Naive thymus-derived CD4-positive, alpha-beta T cell (primary cell): ENCODE measurements around the gene PXYLP1. TPM values are rescaled to one million over a fixed set of nuclear protein-coding genes. Genes with fewer than 3 reads are reported as not detected.

ENCODE experiments used
- ATAC-seq: fragments of 150-1000 bp; cut with Tn5 transposase; 2 replicates; pipeline ENCODE4 v1.10.0; 2021; ENCODE audit warnings: mild to moderate bottlenecking, moderate library complexity
- CTCF ChIA-PET: fragments of 350-600 bp; sonication (Branson Sonifier 250); formaldehyde crosslinking; loops from one replicate; lab custom pipeline; 2021; ENCODE audit warnings: antibody characterized with exemption; lab: Charles Lee
- POLR2A ChIA-PET: fragments of 350-600 bp; sonication (Branson Sonifier 250); formaldehyde crosslinking; loops from one replicate; lab custom pipeline; 2021; ENCODE audit warnings: antibody characterized with exemption, inconsistent platforms; lab: Charles Lee
- DNase-seq, 9 donors: peaks; one replicate each; pipeline versions ENCODE4 v3.0.0 to v3.0.0-alpha.2; 2020 to 2022; ENCODE audit warnings: mixed read lengths in 1 of 9
- H3K27ac ChIP-seq: one replicate; pipeline ENCODE4 v1.7.0; 2013; ENCODE audit warnings: mild to moderate bottlenecking, low read depth, low read length, moderate library complexity
- H3K27me3 ChIP-seq, 2 donors: one replicate each; pipeline ENCODE4 v1.7.0; 2013; ENCODE audit warnings: low read length in 2 of 2, mild to moderate bottlenecking in 2 of 2, moderate library complexity in 2 of 2; ENCODE audit not compliant: control insufficient read depth in 2 of 2, insufficient read depth in 2 of 2
- H3K36me3 ChIP-seq, 3 experiments: 1 replicate in 2 of 3; 2 replicates in 1 of 3; pipeline ENCODE4 v1.7.0; 2013; ENCODE audit warnings: low read length in 3 of 3, mild to moderate bottlenecking in 3 of 3, moderate library complexity in 1 of 3; ENCODE audit not compliant: insufficient read depth in 3 of 3, control insufficient read depth in 2 of 3
- H3K4me1 ChIP-seq, 2 donors: one replicate each; pipeline ENCODE4 v1.7.0; 2013; ENCODE audit warnings: low read length in 2 of 2, mild to moderate bottlenecking in 2 of 2, moderate library complexity in 1 of 2; ENCODE audit not compliant: control insufficient read depth in 2 of 2, insufficient read depth in 2 of 2
- H3K4me3 ChIP-seq: 2 replicates; pipeline ENCODE4 v1.7.0; 2013; ENCODE audit warnings: mild to moderate bottlenecking, low read length
- H3K9me3 ChIP-seq, 3 experiments: 1 replicate in 2 of 3; 2 replicates in 1 of 3; pipeline ENCODE4 v1.7.0; 2013; ENCODE audit warnings: low read length in 3 of 3; ENCODE audit not compliant: control insufficient read depth in 2 of 3
- H3K27ac Mint-ChIP-seq, 9 donors: one replicate each; pipeline ENCODE4 v1.8.0; 2020 to 2022; ENCODE audit warnings: mixed read lengths in 9 of 9, mild to moderate bottlenecking in 8 of 9, moderate library complexity in 5 of 9, inconsistent platforms in 2 of 9
- H3K27me3 Mint-ChIP-seq, 5 donors: one replicate each; pipeline ENCODE4 v1.8.0; 2021 to 2022; ENCODE audit warnings: mixed read lengths in 5 of 5, mild to moderate bottlenecking in 1 of 5
- H3K36me3 Mint-ChIP-seq, 5 donors: one replicate each; pipeline ENCODE4 v1.8.0; 2020 to 2022; ENCODE audit warnings: mixed read lengths in 5 of 5, mild to moderate bottlenecking in 3 of 5, inconsistent platforms in 1 of 5
- H3K4me1 Mint-ChIP-seq, 7 donors: one replicate each; pipeline ENCODE4 v1.8.0; 2020 to 2022; ENCODE audit warnings: mixed read lengths in 7 of 7, mild to moderate bottlenecking in 3 of 7, inconsistent platforms in 1 of 7
- H3K4me3 Mint-ChIP-seq, 10 donors: one replicate each; pipeline ENCODE4 v1.8.0; 2020 to 2022; ENCODE audit warnings: mild to moderate bottlenecking in 10 of 10, mixed read lengths in 10 of 10, moderate library complexity in 6 of 10, inconsistent platforms in 2 of 10
- H3K9me3 Mint-ChIP-seq, 11 donors: one replicate each; pipeline ENCODE4 v1.8.0; 2020 to 2022; ENCODE audit warnings: mixed read lengths in 11 of 11, mild to moderate bottlenecking in 4 of 11, inconsistent platforms in 1 of 11, moderate library complexity in 1 of 11
- intact Hi-C, 2 donors: fragments of 100-400 bp; cut with micrococcal nuclease; formaldehyde crosslinking; loops; one replicate each; pipeline ENCODE4 v1.15.1; 2023
- polyA plus RNA-seq, 2 donors: library from polyadenylated mRNA; unstranded; fragments of 300-500 nt; fragmentation: Illumina TruSeq; gene quantifications; one replicate each; pipeline ENCODE4 v1.2.3, GENCODE V29; 2021
- total RNA-seq, 6 experiments: library from RNA in 5 of 6; stranded (reverse) in 5 of 6; gene quantifications; 1 replicate in 5 of 6; 2 replicates in 1 of 6; pipeline ENCODE4 v1.2.3 and lab custom pipeline; 2021 to 2026

The PXYLP1 gene
- total and polyA plus RNA-seq, 7 experiments from 2014 or later: 15.8 to 40.9 (median 23.2) TPM

DNA sequence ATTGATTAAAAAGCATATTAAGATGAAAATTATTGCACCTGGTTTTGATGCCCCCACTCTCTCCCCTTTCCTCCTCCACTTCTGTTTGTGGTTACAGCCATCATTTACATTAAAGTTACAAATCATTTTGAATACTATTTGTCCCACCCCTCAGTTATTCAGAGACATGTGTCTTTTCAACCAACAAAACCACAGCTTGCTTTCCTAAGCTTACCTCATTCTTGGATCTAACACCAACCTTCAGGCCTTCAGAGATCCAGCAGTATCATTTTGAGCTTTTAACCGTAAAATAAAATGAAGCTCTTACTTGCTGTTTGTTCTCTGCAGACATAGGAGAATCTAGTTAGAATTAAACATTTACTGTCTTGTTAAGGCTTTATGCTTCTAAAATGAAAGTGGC, 4.7 kb downstream of the PXYLP1 start:
- intact Hi-C loops: loop anchor here in 1 of 2 donors (10.0 kb wide), 1 partner anchor 318 kb away; no protein-coding TSS in a partner anchor
- Histone ChIP-seq H3K4me1 (peaks cover 5 to 60% of the 10 kb centered on the region in 2 donors), H3K27me3 (no peaks in the 10 kb centered on the region), H3K4me3 (no peak overlapping the region), H3K9me3 (no peaks in the 10 kb centered on the region), H3K27ac (no peak overlapping the region), H3K36me3 (peaks cover 0 to 7% (median 0%) of the 10 kb centered on the region in 3 experiments)
- POLR2A ChIA-PET: interaction anchor here (0.9 to 31.2 kb wide), 8 partner anchors 13 to 76 kb away, joined by 3 to 516 read pairs (median 6); no protein-coding TSS in a partner anchor
- CTCF ChIA-PET: interaction anchor here (0.7 to 7.5 kb wide), 9 partner anchors 9 to 216 kb away, joined by 3 to 76 read pairs (median 6); no protein-coding TSS in a partner anchor
- Mint-ChIP-seq H3K4me1 (peaks cover 55 to 92% (median 87%) of the 10 kb centered on the region in 7 donors), H3K9me3 (no peaks in the 10 kb centered on the region), H3K27me3 (no peaks in the 10 kb centered on the region), H3K4me3 (peak overlapping the region in 9 of 10 donors; percentile 4 to 92 (median 41)), H3K27ac (peak overlapping the region; percentile 36 to 91 (median 78)), H3K36me3 (peaks cover 0 to 41% (median 10%) of the 10 kb centered on the region in 5 donors)
- no peak for DNase-seq
- no peak for ATAC-seq

DNA sequence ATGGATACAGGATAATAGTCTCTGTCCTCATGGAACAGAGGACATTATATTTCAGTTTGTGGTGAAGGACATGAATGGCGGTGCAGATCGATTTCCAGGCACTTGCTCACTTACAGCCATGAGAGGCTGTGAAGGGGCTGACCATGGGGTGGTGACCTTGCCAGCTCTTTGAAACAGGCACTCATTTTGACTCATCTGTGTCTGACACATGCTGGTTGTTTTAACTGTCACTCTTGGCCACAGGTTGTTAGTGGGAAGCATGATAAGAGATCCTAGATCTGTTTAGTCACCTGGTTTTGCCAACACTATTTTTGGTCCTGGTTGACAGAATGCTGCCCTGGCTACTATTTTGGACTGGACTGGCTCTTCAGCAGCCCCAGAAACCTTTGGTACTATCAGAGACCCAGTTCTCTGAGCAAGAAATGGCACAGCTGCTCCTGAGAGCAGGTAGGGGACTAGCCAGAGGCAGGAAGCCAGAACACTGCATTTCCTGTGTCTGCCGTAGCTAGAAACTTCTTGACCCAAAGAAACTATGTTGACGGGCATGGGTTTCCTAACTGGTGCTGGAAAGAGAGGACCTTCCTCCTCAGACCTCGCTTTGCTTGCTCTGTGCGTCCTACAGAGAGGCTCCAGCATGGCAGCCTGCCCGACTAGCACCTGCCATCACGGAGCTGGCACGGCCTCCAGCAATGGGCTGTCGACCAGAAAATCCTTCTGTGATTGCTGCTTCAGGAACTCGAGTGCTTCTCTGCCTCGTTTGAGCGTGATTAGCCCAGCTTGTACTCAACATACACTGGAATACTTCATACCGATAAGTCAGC, 6.3 kb downstream of the PXYLP1 start:
- ATAC-seq (peak; percentile 30), DNase-seq (peak in 5 of 9 donors; percentile 18 to 27 (median 25))
- CTCF ChIA-PET: interaction anchor here (0.7 to 5.5 kb wide), 10 partner anchors 9 to 637 kb away, joined by 3 to 31 read pairs (median 4); no protein-coding TSS in a partner anchor
- H3K27ac ChIP-seq: peak overlapping the region; percentile 66
- peaks cover 0 to 44% (median 10%) of the 10 kb centered on the region in 5 donors for H3K36me3 Mint-ChIP-seq
- POLR2A ChIA-PET: interaction anchor here (0.9 to 31.2 kb wide), 7 partner anchors 9 to 74 kb away, joined by 4 to 516 read pairs (median 5); no protein-coding TSS in a partner anchor
- intact Hi-C loops: loop anchor here (1.0 to 10.0 kb wide), 2 partner anchors 18 to 317 kb away; no protein-coding TSS in a partner anchor
- no peaks in the 10 kb centered on the region for H3K9me3 Mint-ChIP-seq
- no peaks in the 10 kb centered on the region for H3K27me3 Mint-ChIP-seq
- no peaks in the 10 kb centered on the region for H3K36me3 ChIP-seq
- peak overlapping the region; percentile 70 to 93 (median 90) for H3K27ac Mint-ChIP-seq
- H3K27me3 ChIP-seq: no peaks in the 10 kb centered on the region
- H3K4me3 ChIP-seq: peak overlapping the region; percentile 4
- no peaks in the 10 kb centered on the region for H3K9me3 ChIP-seq
- H3K4me3 Mint-ChIP-seq: peak overlapping the region; percentile 57 to 92 (median 72)
- peaks cover 9 to 63% of the 10 kb centered on the region in 2 donors for H3K4me1 ChIP-seq
- peaks cover 57 to 100% (median 93%) of the 10 kb centered on the region in 7 donors for H3K4me1 Mint-ChIP-seq

DNA sequence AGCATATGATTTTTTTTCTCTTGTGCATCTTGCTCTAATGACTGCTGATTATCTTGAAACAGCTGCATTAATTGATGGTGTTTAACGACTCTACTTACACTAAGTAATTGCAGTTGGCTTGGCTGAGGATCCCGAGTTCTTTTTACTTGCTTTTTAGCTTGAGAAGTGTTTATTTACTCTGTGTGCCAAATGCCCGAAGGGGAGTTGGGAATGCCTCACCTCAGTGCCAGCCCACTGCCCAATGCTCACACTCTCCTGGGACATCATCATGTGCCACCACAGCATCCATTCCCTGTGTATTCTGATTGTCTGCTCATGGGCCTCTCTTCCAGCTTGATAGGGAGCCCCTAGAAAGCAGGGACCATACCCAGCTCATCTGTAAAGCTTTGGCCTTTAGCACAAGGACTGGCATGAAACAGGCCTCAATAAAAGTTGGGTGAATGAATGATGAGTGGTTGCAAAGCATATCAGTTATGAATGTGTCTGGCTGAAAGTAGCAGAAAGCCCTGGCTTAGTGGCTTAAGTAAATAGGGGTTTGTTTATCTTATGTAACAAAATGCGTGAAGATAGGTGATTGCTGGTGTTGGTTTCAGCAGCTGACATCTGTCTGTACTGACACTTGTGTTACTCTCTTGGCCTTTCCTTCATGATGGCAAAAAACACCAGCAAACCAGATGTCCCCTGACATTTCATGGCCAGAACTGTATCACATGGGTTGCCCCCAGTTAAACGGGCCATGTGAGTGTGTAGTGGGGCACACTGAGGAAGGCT, 8.1 kb downstream of the PXYLP1 start:
- Mint-ChIP-seq H3K36me3 (peaks cover 0 to 41% (median 9%) of the 10 kb centered on the region in 5 donors), H3K4me3 (peak overlapping the region in 8 of 10 donors; percentile 51 to 92 (median 72)), H3K4me1 (peaks cover 46 to 100% (median 90%) of the 10 kb centered on the region in 7 donors), H3K9me3 (no peaks in the 10 kb centered on the region), H3K27ac (peak overlapping the region; percentile 38 to 93 (median 90)), H3K27me3 (no peaks in the 10 kb centered on the region)
- Histone ChIP-seq H3K36me3 (no peaks in the 10 kb centered on the region), H3K27ac (peak overlapping the region; percentile 66), H3K4me3 (no peak overlapping the region), H3K27me3 (no peaks in the 10 kb centered on the region), H3K9me3 (no peaks in the 10 kb centered on the region), H3K4me1 (peaks cover 11 to 58% of the 10 kb centered on the region in 2 donors)
- no peak for DNase-seq
- POLR2A ChIA-PET: interaction anchor here (0.7 to 31.2 kb wide), 6 partner anchors 8 to 72 kb away, joined by 3 to 516 read pairs (median 9); partner anchors contain the start of gene PXYLP1
- no peak for ATAC-seq
- intact Hi-C loops: loop anchor here in 1 of 2 donors (10.0 kb wide), 1 partner anchor 315 kb away; no protein-coding TSS in a partner anchor
- CTCF ChIA-PET: interaction anchor here (0.6 to 5.5 kb wide), 7 partner anchors 8 to 202 kb away, joined by 3 to 31 read pairs (median 3); partner anchors contain the start of gene PXYLP1

DNA sequence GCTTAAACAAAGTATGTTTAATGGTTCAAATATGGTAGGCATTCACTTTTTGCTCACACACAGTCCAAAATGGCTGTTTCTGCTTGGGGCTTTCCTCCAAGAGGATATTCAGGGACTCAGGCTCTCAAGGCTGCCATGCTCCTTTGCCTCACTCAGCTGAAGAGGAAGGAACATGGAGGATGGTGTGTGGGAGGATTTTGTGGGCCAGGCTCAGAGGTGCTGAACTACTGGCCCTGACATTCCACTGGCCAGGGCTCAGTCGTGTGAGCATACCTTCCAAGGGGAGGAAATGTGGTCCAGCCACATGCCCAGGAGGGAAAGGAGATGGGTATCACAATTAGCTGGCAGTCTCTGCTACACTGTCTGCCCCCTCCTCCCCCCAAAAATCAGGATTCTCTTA, 8.7 kb downstream of the PXYLP1 start:
- POLR2A ChIA-PET: interaction anchor here (1.1 to 31.2 kb wide), 5 partner anchors 8 to 66 kb away, joined by 3 to 516 read pairs (median 14); partner anchors contain the start of gene PXYLP1
- CTCF ChIA-PET: interaction anchor here (1.0 to 5.5 kb wide), 4 partner anchors 9 to 39 kb away, joined by 4 to 31 read pairs (median 6); no protein-coding TSS in a partner anchor
- no peak for ATAC-seq
- no peaks in the 10 kb centered on the region for H3K27me3 ChIP-seq
- no peaks in the 10 kb centered on the region for H3K9me3 Mint-ChIP-seq
- H3K27ac ChIP-seq: no peak overlapping the region
- H3K36me3 ChIP-seq: no peaks in the 10 kb centered on the region
- H3K9me3 ChIP-seq: no peaks in the 10 kb centered on the region
- H3K4me3 ChIP-seq: no peak overlapping the region
- H3K4me1 Mint-ChIP-seq: peaks cover 42 to 96% (median 84%) of the 10 kb centered on the region in 7 donors
- peaks cover 11 to 58% of the 10 kb centered on the region in 2 donors for H3K4me1 ChIP-seq
- intact Hi-C loops: no loop called here
- H3K36me3 Mint-ChIP-seq: peaks cover 0 to 36% (median 4%) of the 10 kb centered on the region in 5 donors
- DNase-seq: no peak
- H3K27ac Mint-ChIP-seq: peak overlapping the region in 6 of 9 donors; percentile 38 to 93 (median 86)
- H3K4me3 Mint-ChIP-seq: peak overlapping the region in 3 of 10 donors; percentile 6 to 92 (median 57)
- no peaks in the 10 kb centered on the region for H3K27me3 Mint-ChIP-seq

DNA sequence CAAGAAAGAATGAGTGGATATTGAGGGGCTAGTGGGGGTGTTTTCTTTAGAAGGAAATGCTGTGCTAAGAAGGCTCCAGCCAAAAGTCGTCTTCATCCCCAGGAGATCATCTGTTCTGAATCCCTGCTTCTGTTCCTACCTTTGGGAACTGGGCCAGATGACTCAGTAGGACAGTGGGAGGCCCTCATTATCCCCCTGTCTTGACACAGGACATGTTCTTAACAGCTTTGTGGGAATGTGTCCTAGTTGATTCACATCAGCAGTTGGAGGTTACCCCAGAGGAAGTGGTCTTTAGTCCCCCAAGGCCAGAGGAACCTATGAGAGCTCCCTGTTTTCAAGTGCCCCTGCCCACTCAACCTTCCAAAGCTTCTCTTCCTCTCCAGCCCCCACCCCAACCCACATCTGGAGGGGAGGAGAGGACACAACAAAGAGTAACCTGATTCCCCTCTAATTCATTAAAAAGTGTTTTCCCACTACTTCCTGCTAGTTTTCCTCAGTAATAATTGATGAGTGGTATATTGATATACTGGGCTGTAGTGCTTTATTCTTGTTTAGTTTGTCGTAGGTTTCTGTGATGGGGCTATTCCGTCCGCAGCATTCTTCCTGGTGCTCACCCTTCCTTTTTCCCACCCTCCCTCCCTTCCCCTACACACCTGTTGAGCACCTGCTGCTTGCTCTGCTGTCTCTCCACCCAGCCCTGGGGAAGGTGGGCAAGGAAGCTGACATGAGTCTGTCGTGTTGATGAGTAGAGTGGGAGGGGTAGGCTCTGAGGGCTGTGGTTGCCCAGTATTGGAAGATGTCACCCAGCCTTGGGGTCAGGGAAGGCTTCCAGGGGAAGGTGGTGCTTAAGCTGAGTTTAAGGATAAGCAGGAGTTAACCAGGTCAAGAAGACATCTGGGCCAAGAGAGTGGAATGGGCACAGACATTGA, 9.3 kb downstream of the PXYLP1 start:
- intact Hi-C loops: no loop called here
- no peaks in the 10 kb centered on the region for H3K27me3 Mint-ChIP-seq
- no peaks in the 10 kb centered on the region for H3K36me3 ChIP-seq
- peak overlapping the region in 2 of 10 donors; percentile 53 to 63 for H3K4me3 Mint-ChIP-seq
- ATAC-seq (no peak), DNase-seq (no peak)
- H3K4me1 ChIP-seq: peaks cover 11 to 54% of the 10 kb centered on the region in 2 donors
- no peaks in the 10 kb centered on the region for H3K9me3 Mint-ChIP-seq
- no peaks in the 10 kb centered on the region for H3K27me3 ChIP-seq
- POLR2A ChIA-PET: interaction anchor here (1.2 to 31.2 kb wide), 5 partner anchors 8 to 65 kb away, joined by 3 to 516 read pairs (median 23); partner anchors contain the start of gene PXYLP1
- H3K4me3 ChIP-seq: no peak overlapping the region
- peaks cover 0 to 36% (median 4%) of the 10 kb centered on the region in 5 donors for H3K36me3 Mint-ChIP-seq
- peaks cover 39 to 96% (median 77%) of the 10 kb centered on the region in 7 donors for H3K4me1 Mint-ChIP-seq
- peak overlapping the region in 8 of 9 donors; percentile 19 to 92 (median 74) for H3K27ac Mint-ChIP-seq
- H3K9me3 ChIP-seq: no peaks in the 10 kb centered on the region
- CTCF ChIA-PET: interaction anchor here (1.0 to 3.4 kb wide), 5 partner anchors 9 to 38 kb away, joined by 4 to 15 read pairs (median 5); partner anchors contain the start of gene PXYLP1
- H3K27ac ChIP-seq: no peak overlapping the region
